ENCODE data around the gene MTHFD2.

MTHFD2 gene

GRCh38 chr2:74198461-74199274, at the start of gene MTHFD2:
Gene MTHFD2 (plus strand): TSS chr2:74198615. CDS start chr2:74198642, 27 bp downstream.
- TF ChIP-seq CTCF (IDR thresholded peaks at IDR 0.05; ENCODE audit: borderline replicate concordance, insufficient read depth, low read depth, low read length) = peak; percentile 94
- H3K4me3 ChIP-seq (ENCODE audit: low read depth, low read length) = peak within 1 kb of the TSS; percentile 83

- H3K4me3 ChIP-seq (ENCODE audit: low read depth, low read length) = no peak overlapping the region
- TF ChIP-seq CTCF (IDR thresholded peaks at IDR 0.05; ENCODE audit: borderline replicate concordance, insufficient read depth, low read depth, low read length) = no peak
These were observed 49.2 kb upstream of the MTHFD2 start for GRCh38 chr2:74149247-74149525.

DNA sequence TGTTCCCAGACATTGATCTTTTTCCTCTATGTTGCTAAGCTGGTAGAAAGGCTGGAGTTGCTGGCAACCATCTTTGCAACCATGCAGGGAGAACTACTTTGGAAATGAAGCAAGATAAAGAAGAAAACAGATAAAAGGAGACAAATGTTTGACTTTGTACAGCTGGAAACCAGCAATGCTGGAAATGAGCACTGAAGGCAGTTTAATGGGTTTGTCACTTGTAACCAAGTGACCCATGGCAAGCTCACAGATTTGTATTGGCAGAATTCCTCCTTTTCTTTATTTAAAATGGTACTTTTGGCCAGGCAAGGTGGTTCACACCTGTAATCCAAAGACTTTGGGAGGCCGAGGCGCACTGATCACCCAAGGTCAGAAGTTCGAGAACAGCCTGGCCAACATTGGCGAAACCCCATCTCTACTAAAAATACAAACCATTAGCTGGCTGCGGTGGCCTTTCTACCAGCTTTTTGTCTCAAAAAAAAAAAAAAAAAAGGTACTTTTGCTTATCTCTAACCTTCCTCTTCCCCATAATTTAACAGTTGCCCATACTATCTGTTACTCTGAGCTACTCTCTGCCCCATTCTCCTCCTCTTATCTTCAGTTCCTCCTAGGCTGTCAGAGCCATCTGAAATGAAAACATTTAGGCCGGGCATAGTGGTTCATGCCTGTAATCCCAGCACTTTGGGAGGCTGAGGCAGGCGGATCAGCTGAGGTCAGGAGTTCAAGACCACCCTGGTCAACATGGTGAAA, 48.7 kb upstream of the MTHFD2 start:
- TF ChIP-seq CTCF (IDR thresholded peaks at IDR 0.05; ENCODE audit: borderline replicate concordance, insufficient read depth, low read depth, low read length) = no peak
- no peak overlapping the region for H3K4me3 ChIP-seq (ENCODE audit: low read depth, low read length)

- no peak for TF ChIP-seq CTCF (IDR thresholded peaks at IDR 0.05; ENCODE audit: borderline replicate concordance, insufficient read depth, low read depth, low read length)
- H3K4me3 ChIP-seq (ENCODE audit: low read depth, low read length) = no peak overlapping the region
These were observed 45.5 kb upstream of the MTHFD2 start for GRCh38 chr2:74152954-74153353.

GRCh38 chr2:74155830-74156229, 42.6 kb upstream of the MTHFD2 start:
- TF ChIP-seq CTCF (IDR thresholded peaks at IDR 0.05; ENCODE audit: borderline replicate concordance, insufficient read depth, low read depth, low read length) = no peak
- H3K4me3 ChIP-seq (ENCODE audit: low read depth, low read length) = no peak overlapping the region

- no peak overlapping the region for H3K4me3 ChIP-seq (ENCODE audit: low read depth, low read length)
- no peak for TF ChIP-seq CTCF (IDR thresholded peaks at IDR 0.05; ENCODE audit: borderline replicate concordance, insufficient read depth, low read depth, low read length)
These were observed 35.5 kb upstream of the MTHFD2 start for GRCh38 chr2:74162951-74163350.

DNA sequence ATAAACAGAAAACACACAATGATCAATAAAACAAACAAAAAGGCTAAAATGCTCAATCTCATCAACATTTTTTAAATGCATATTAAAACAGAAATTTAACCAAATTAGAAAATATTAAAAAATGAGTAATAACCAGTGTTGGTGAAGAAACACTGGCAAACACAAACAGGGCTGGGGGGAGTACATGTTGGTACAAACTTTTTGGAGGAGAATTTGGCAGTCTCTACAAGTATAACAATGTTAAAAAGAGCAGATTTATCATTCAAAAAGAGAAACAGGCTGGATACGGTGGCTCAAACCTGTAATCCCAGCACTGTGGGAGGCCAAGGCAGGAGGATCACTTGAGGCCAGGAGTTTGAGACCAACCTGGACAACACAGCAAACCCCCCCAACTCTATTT, 33.7 kb upstream of the MTHFD2 start:
- H3K4me3 ChIP-seq (ENCODE audit: low read depth, low read length) = no peak overlapping the region
- no peak for TF ChIP-seq CTCF (IDR thresholded peaks at IDR 0.05; ENCODE audit: borderline replicate concordance, insufficient read depth, low read depth, low read length)
